Measurements from ENCODE around the gene PHC3.

Gene PHC3

DNA sequence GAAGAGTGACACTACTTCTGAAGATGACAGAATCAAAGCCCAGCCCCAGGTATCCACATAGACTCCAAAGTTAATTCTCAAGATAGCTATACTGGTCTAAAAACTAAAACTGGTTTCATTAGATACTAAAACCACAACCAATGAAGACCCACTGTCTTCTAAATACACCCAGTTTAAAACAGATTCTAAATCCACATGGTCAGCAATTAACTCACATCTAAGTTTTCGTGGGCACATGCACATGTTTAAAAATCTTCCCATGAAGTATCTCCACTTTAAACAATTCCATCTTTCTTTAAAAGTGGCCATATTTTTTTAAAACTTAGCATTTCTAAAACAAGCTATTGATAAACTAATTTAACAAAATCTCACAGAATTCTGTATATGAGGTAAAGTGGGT lies 80.6 kb downstream of the PHC3 start:
- H3K27me3 ChIP-seq (ENCODE audit: control insufficient read depth in 1 of 2, insufficient read depth in 2 of 2, low read length in 2 of 2), result no peaks in the 10 kb centered on the region
- peaks cover 15 to 47% of the 10 kb centered on the region in 2 donors for H3K36me3 ChIP-seq (ENCODE audit: control insufficient read depth in 2 of 2, insufficient read depth in 2 of 2, low read length in 2 of 2)
- no peaks in the 10 kb centered on the region for H3K9me3 ChIP-seq (ENCODE audit: control insufficient read depth in 2 of 2, low read length in 2 of 2)

GRCh38 chr3:170098753-170099152 lies 82.8 kb downstream of the PHC3 start:
- Histone ChIP-seq H3K27ac (ENCODE audit: low read length) (no peak overlapping the region), H3K27me3 (ENCODE audit: control insufficient read depth in 1 of 2, insufficient read depth in 2 of 2, low read length in 2 of 2) (no peaks in the 10 kb centered on the region), H3K36me3 (ENCODE audit: control insufficient read depth in 2 of 2, insufficient read depth in 2 of 2, low read length in 2 of 2) (peaks cover 20 to 50% of the 10 kb centered on the region in 2 donors), H3K4me1 (ENCODE audit: control insufficient read depth, insufficient read depth, low read length) (no peaks in the 10 kb centered on the region), H3K9ac (ENCODE audit: low read length in 2 of 2) (no peak overlapping the region), H3K9me3 (ENCODE audit: control insufficient read depth in 2 of 2, low read length in 2 of 2) (no peaks in the 10 kb centered on the region), H3K4me3 (ENCODE audit: low read length in 2 of 2) (no peak overlapping the region)

More for the DNA sequence above, 80.6 kb downstream of the PHC3 start:
- no peaks in the 10 kb centered on the region for H3K4me1 ChIP-seq (ENCODE audit: control insufficient read depth, insufficient read depth, low read length)
- no peak overlapping the region for H3K27ac ChIP-seq (ENCODE audit: low read length)
- H3K9ac ChIP-seq (ENCODE audit: low read length in 2 of 2), result no peak overlapping the region
- H3K4me3 ChIP-seq (ENCODE audit: low read length in 2 of 2), result no peak overlapping the region

GRCh38 chr3:170096342-170096741 lies 85.2 kb downstream of the PHC3 start:
- Histone ChIP-seq H3K4me1 (ENCODE audit: control insufficient read depth, insufficient read depth, low read length) (no peaks in the 10 kb centered on the region), H3K27ac (ENCODE audit: low read length) (no peak overlapping the region), H3K9me3 (ENCODE audit: control insufficient read depth in 2 of 2, low read length in 2 of 2) (no peaks in the 10 kb centered on the region), H3K27me3 (ENCODE audit: control insufficient read depth in 1 of 2, insufficient read depth in 2 of 2, low read length in 2 of 2) (no peaks in the 10 kb centered on the region), H3K36me3 (ENCODE audit: control insufficient read depth in 2 of 2, insufficient read depth in 2 of 2, low read length in 2 of 2) (peaks cover 22 to 39% of the 10 kb centered on the region in 2 donors), H3K4me3 (ENCODE audit: low read length in 2 of 2) (no peak overlapping the region), H3K9ac (ENCODE audit: low read length in 2 of 2) (no peak overlapping the region)

DNA sequence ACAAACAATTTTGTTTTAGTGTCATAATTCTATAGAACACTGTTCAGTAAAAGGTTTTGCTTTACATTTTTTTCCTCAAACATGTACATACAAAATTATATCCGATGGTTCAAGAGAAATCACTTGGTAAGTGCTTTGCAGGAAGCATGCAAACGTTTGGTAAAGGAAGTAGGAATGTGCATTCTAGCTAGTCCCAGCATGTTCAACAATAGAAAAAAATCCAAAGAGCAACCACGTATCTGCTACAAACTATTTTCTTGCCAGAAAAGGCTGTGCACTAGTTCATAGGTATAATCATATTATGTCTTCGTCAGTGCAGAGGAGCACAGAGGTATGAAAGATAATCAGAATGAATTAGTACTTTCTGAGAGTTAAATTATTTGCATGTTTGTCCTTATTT lies 85.8 kb downstream of the PHC3 start:
- H3K9me3 ChIP-seq (ENCODE audit: control insufficient read depth in 2 of 2, low read length in 2 of 2), result no peaks in the 10 kb centered on the region
- no peak overlapping the region for H3K4me3 ChIP-seq (ENCODE audit: low read length in 2 of 2)
- no peaks in the 10 kb centered on the region for H3K27me3 ChIP-seq (ENCODE audit: control insufficient read depth in 1 of 2, insufficient read depth in 2 of 2, low read length in 2 of 2)
- H3K9ac ChIP-seq (ENCODE audit: low read length in 2 of 2), result no peak overlapping the region
- no peaks in the 10 kb centered on the region for H3K4me1 ChIP-seq (ENCODE audit: control insufficient read depth, insufficient read depth, low read length)
- peaks cover 22 to 39% of the 10 kb centered on the region in 2 donors for H3K36me3 ChIP-seq (ENCODE audit: control insufficient read depth in 2 of 2, insufficient read depth in 2 of 2, low read length in 2 of 2)
- no peak overlapping the region for H3K27ac ChIP-seq (ENCODE audit: low read length)

GRCh38 chr3:170092907-170093306 lies 88.6 kb downstream of the PHC3 start:
- Histone ChIP-seq H3K9ac (ENCODE audit: low read length in 2 of 2) (no peak overlapping the region), H3K36me3 (ENCODE audit: control insufficient read depth in 2 of 2, insufficient read depth in 2 of 2, low read length in 2 of 2) (peaks cover 17 to 18% of the 10 kb centered on the region in 2 donors)

GRCh38 chr3:170090601-170090981 lies 90.9 kb downstream of the PHC3 start:
- H3K9ac ChIP-seq (ENCODE audit: low read length in 2 of 2), result no peak overlapping the region
- no peaks in the 10 kb centered on the region for H3K9me3 ChIP-seq (ENCODE audit: control insufficient read depth in 2 of 2, low read length in 2 of 2)
- H3K27ac ChIP-seq (ENCODE audit: low read length), result no peak overlapping the region
- no peak overlapping the region for H3K4me3 ChIP-seq (ENCODE audit: low read length in 2 of 2)
- peaks cover 11 to 13% of the 10 kb centered on the region in 2 donors for H3K36me3 ChIP-seq (ENCODE audit: control insufficient read depth in 2 of 2, insufficient read depth in 2 of 2, low read length in 2 of 2)
- no peaks in the 10 kb centered on the region for H3K4me1 ChIP-seq (ENCODE audit: control insufficient read depth, insufficient read depth, low read length)
- H3K27me3 ChIP-seq (ENCODE audit: control insufficient read depth in 1 of 2, insufficient read depth in 2 of 2, low read length in 2 of 2), result no peaks in the 10 kb centered on the region

More at GRCh38 chr3:170092907-170093306, 88.6 kb downstream of the PHC3 start:
- H3K27me3 ChIP-seq (ENCODE audit: control insufficient read depth in 1 of 2, insufficient read depth in 2 of 2, low read length in 2 of 2), result no peaks in the 10 kb centered on the region
- H3K27ac ChIP-seq (ENCODE audit: low read length), result no peak overlapping the region
- no peaks in the 10 kb centered on the region for H3K9me3 ChIP-seq (ENCODE audit: control insufficient read depth in 2 of 2, low read length in 2 of 2)
- no peaks in the 10 kb centered on the region for H3K4me1 ChIP-seq (ENCODE audit: control insufficient read depth, insufficient read depth, low read length)
- no peak overlapping the region for H3K4me3 ChIP-seq (ENCODE audit: low read length in 2 of 2)

GRCh38 chr3:170089862-170090600 lies 91.5 kb downstream of the PHC3 start:
- Histone ChIP-seq H3K9me3 (ENCODE audit: control insufficient read depth in 2 of 2, low read length in 2 of 2) (no peaks in the 10 kb centered on the region), H3K36me3 (ENCODE audit: control insufficient read depth in 2 of 2, insufficient read depth in 2 of 2, low read length in 2 of 2) (peaks cover 13 to 14% of the 10 kb centered on the region in 2 donors), H3K4me3 (ENCODE audit: low read length in 2 of 2) (no peak overlapping the region), H3K27me3 (ENCODE audit: control insufficient read depth in 1 of 2, insufficient read depth in 2 of 2, low read length in 2 of 2) (no peaks in the 10 kb centered on the region), H3K4me1 (ENCODE audit: control insufficient read depth, insufficient read depth, low read length) (no peaks in the 10 kb centered on the region), H3K27ac (ENCODE audit: low read length) (no peak overlapping the region), H3K9ac (ENCODE audit: low read length in 2 of 2) (no peak overlapping the region)

- peaks cover 4 to 10% of the 10 kb centered on the region in 2 donors for H3K36me3 ChIP-seq (ENCODE audit: control insufficient read depth in 2 of 2, insufficient read depth in 2 of 2, low read length in 2 of 2)
- no peak overlapping the region for H3K4me3 ChIP-seq (ENCODE audit: low read length in 2 of 2)
- H3K4me1 ChIP-seq (ENCODE audit: control insufficient read depth, insufficient read depth, low read length), result no peaks in the 10 kb centered on the region
- H3K9ac ChIP-seq (ENCODE audit: low read length in 2 of 2), result no peak overlapping the region
- H3K27me3 ChIP-seq (ENCODE audit: control insufficient read depth in 1 of 2, insufficient read depth in 2 of 2, low read length in 2 of 2), result no peaks in the 10 kb centered on the region
- no peaks in the 10 kb centered on the region for H3K9me3 ChIP-seq (ENCODE audit: control insufficient read depth in 2 of 2, low read length in 2 of 2)
- no peak overlapping the region for H3K27ac ChIP-seq (ENCODE audit: low read length)
Measured at GRCh38 chr3:170085396-170085795, 96.1 kb downstream of the PHC3 start.

- Histone ChIP-seq H3K36me3 (ENCODE audit: control insufficient read depth in 2 of 2, insufficient read depth in 2 of 2, low read length in 2 of 2) (peaks cover 4 to 10% of the 10 kb centered on the region in 2 donors), H3K27me3 (ENCODE audit: control insufficient read depth in 1 of 2, insufficient read depth in 2 of 2, low read length in 2 of 2) (no peaks in the 10 kb centered on the region), H3K27ac (ENCODE audit: low read length) (no peak overlapping the region), H3K9me3 (ENCODE audit: control insufficient read depth in 2 of 2, low read length in 2 of 2) (no peaks in the 10 kb centered on the region), H3K4me3 (ENCODE audit: low read length in 2 of 2) (no peak overlapping the region), H3K9ac (ENCODE audit: low read length in 2 of 2) (no peak overlapping the region), H3K4me1 (ENCODE audit: control insufficient read depth, insufficient read depth, low read length) (no peaks in the 10 kb centered on the region)
Measured at GRCh38 chr3:170083343-170083742, 98.2 kb downstream of the PHC3 start.

- H3K9me3 ChIP-seq (ENCODE audit: control insufficient read depth in 2 of 2, low read length in 2 of 2), result no peaks in the 10 kb centered on the region
- no peak overlapping the region for H3K27ac ChIP-seq (ENCODE audit: low read length)
- H3K4me3 ChIP-seq (ENCODE audit: low read length in 2 of 2), result no peak overlapping the region
- no peaks in the 10 kb centered on the region for H3K4me1 ChIP-seq (ENCODE audit: control insufficient read depth, insufficient read depth, low read length)
- no peak overlapping the region for H3K9ac ChIP-seq (ENCODE audit: low read length in 2 of 2)
- H3K27me3 ChIP-seq (ENCODE audit: control insufficient read depth in 1 of 2, insufficient read depth in 2 of 2, low read length in 2 of 2), result no peaks in the 10 kb centered on the region
- H3K36me3 ChIP-seq (ENCODE audit: control insufficient read depth in 2 of 2, insufficient read depth in 2 of 2, low read length in 2 of 2), result peaks cover 4 to 5% of the 10 kb centered on the region in 2 donors
Measured at GRCh38 chr3:170081079-170081741, 100.3 kb downstream of the PHC3 start.

DNA sequence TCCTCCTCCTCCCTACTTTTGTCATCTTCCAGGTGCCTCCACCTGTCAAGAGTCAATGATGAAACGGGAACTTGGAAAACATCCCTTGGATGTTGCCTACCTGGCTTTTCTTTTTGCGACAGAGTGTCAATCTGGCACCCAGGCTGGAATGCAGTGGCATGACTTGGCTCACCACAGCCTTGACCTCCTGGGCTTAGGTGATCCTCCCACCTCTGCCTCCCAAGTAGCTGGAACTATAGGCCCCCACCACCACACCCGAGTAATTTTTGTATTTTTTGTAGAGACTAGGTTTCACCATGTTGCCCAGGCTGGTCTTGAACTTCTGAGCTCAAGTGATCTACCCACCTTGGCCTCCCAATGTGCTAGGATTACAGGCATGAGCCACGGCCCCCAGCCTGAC lies 100.9 kb downstream of the PHC3 start:
- no peak overlapping the region for H3K4me3 ChIP-seq (ENCODE audit: low read length in 2 of 2)
- H3K9ac ChIP-seq (ENCODE audit: low read length in 2 of 2), result no peak overlapping the region
- H3K4me1 ChIP-seq (ENCODE audit: control insufficient read depth, insufficient read depth, low read length), result no peaks in the 10 kb centered on the region
- H3K36me3 ChIP-seq (ENCODE audit: control insufficient read depth in 2 of 2, insufficient read depth in 2 of 2, low read length in 2 of 2), result peaks cover 2% of the 10 kb centered on the region in 2 donors
- H3K27me3 ChIP-seq (ENCODE audit: control insufficient read depth in 1 of 2, insufficient read depth in 2 of 2, low read length in 2 of 2), result no peaks in the 10 kb centered on the region
- H3K27ac ChIP-seq (ENCODE audit: low read length), result no peak overlapping the region
- H3K9me3 ChIP-seq (ENCODE audit: control insufficient read depth in 2 of 2, low read length in 2 of 2), result no peaks in the 10 kb centered on the region

Data from stomach smooth muscle (tissue), 2 donors.